Fibroblast of pulmonary artery (primary cell): ENCODE results near the gene ANKRD36.
"Not testable (repeated sequence)": the region's sequence is repeated elsewhere in the genome, so short reads cannot be mapped to it uniquely, and the experiment has no call there.

Experiments used
- DNase-seq: peaks from one replicate; pipeline ENCODE4 v3.0.0-alpha.2; 2010; ENCODE audit warnings: low read depth
- H3K4me3 ChIP-seq: replicated peaks from 2 replicates; pipeline ENCODE4 v1.5.1; 2011; ENCODE audit warnings: low read depth, mild to moderate bottlenecking, control low read depth, low read length, moderate library complexity
- CTCF ChIP-seq: IDR thresholded peaks from 2 replicates; pipeline ENCODE4 v1.5.1; 2011; ENCODE audit warnings: mild to moderate bottlenecking, control low read depth, low read length, inconsistent platforms; ENCODE audit errors: missing control alignments

Gene ANKRD36

GRCh38 chr2:97094772-97095611 lies 18.0 kb upstream of the ANKRD36 start, which contains the start of gene FAHD2B:
Gene FAHD2B (minus strand): TSS chr2:97094882. CDS start chr2:97091706, 3,176 bp downstream.
- DNase-seq = peak; percentile 45
- peak within 1 kb of the TSS; percentile 36 for H3K4me3 ChIP-seq

- DNase-seq = no peak
- no peak for TF ChIP-seq CTCF
- H3K4me3 ChIP-seq = no peak overlapping the region
These were observed 17.3 kb upstream of the ANKRD36 start for GRCh38 chr2:97095661-97096060.

- not testable (repeated sequence) for H3K4me3 ChIP-seq, DNase-seq
These were observed 14.1 kb upstream of the ANKRD36 start for GRCh38 chr2:97098786-97099372.

GRCh38 chr2:97106878-97107277 lies 6.1 kb upstream of the ANKRD36 start:
- H3K4me3 ChIP-seq, DNase-seq: not testable (repeated sequence)

- not testable (repeated sequence) for H3K4me3 ChIP-seq, DNase-seq
These were observed 1.7 kb upstream of the ANKRD36 start for GRCh38 chr2:97111246-97111645.

GRCh38 chr2:97112320-97113049 lies 468 bp upstream of the ANKRD36 start:
- peak overlapping the region; percentile 72 for H3K4me3 ChIP-seq

GRCh38 chr2:97113882-97114255 lies 916 bp downstream of the ANKRD36 start:
- peak overlapping the region; percentile 72 for H3K4me3 ChIP-seq

More at GRCh38 chr2:97112320-97113049, 468 bp upstream of the ANKRD36 start:
- peak; percentile 44 for DNase-seq
- peak; percentile 60 for TF ChIP-seq CTCF

GRCh38 chr2:97129090-97129489 lies 16.1 kb downstream of the ANKRD36 start:
- H3K4me3 ChIP-seq, DNase-seq: not testable (repeated sequence)

More at GRCh38 chr2:97113882-97114255, 916 bp downstream of the ANKRD36 start:
- not testable (repeated sequence) for DNase-seq

GRCh38 chr2:97144016-97144415 lies 31.1 kb downstream of the ANKRD36 start:
- not testable (repeated sequence) for DNase-seq

GRCh38 chr2:97166548-97166947 lies 53.6 kb downstream of the ANKRD36 start:
- H3K4me3 ChIP-seq, DNase-seq: not testable (repeated sequence)

More at GRCh38 chr2:97144016-97144415, 31.1 kb downstream of the ANKRD36 start:
- not testable (repeated sequence) for H3K4me3 ChIP-seq

- not testable (repeated sequence) for H3K4me3 ChIP-seq, DNase-seq
These were observed 55.0 kb downstream of the ANKRD36 start for GRCh38 chr2:97167938-97168337.

- DNase-seq, H3K4me3 ChIP-seq: not testable (repeated sequence)
These were observed 55.6 kb downstream of the ANKRD36 start for GRCh38 chr2:97168583-97168982.

GRCh38 chr2:97180391-97180790 lies 67.4 kb downstream of the ANKRD36 start:
- DNase-seq = peak; percentile 52
- H3K4me3 ChIP-seq = not testable (repeated sequence)

GRCh38 chr2:97195349-97195748 lies 82.4 kb downstream of the ANKRD36 start:
- H3K4me3 ChIP-seq = not testable (repeated sequence)
- peak; percentile 81 for DNase-seq

GRCh38 chr2:97197251-97197650 lies 84.3 kb downstream of the ANKRD36 start:
- H3K4me3 ChIP-seq = not testable (repeated sequence)
- DNase-seq = peak; percentile 40

GRCh38 chr2:97200887-97201286 lies 87.9 kb downstream of the ANKRD36 start:
- not testable (repeated sequence) for DNase-seq, H3K4me3 ChIP-seq
